Measurements from ENCODE around the gene ZNF594. TPM values are rescaled to one million over a fixed set of nuclear protein-coding genes. Genes with fewer than 3 reads are reported as not detected.
"Not testable (repeated sequence)": the region's sequence is repeated elsewhere in the genome, so short reads cannot be mapped to it uniquely, and the experiment has no call there.

The ZNF594 gene
- polyA plus RNA-seq, 1 experiment = 3.1 TPM

DNA sequence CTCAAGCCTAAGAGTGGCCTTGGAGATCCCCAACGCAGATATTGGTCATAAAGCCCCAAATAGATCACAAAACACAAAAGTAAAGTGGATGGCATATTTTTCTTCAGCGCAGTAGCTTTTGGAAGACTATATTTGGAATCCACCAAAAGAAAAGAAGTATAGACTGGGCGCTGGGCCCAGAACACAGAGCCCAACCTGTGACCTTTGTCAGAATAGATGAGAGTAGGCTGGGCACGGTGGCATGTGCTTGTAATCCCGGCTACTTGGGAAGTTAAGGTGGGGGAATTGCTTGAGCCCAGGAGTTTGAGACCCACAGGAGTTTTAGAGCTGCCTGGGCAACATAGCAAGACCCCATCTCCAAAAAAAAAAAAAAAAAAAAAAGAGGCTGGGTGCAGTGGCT is 28.4 kb upstream of the ZNF594 start:
- TF ChIP-seq, protein P1, sequence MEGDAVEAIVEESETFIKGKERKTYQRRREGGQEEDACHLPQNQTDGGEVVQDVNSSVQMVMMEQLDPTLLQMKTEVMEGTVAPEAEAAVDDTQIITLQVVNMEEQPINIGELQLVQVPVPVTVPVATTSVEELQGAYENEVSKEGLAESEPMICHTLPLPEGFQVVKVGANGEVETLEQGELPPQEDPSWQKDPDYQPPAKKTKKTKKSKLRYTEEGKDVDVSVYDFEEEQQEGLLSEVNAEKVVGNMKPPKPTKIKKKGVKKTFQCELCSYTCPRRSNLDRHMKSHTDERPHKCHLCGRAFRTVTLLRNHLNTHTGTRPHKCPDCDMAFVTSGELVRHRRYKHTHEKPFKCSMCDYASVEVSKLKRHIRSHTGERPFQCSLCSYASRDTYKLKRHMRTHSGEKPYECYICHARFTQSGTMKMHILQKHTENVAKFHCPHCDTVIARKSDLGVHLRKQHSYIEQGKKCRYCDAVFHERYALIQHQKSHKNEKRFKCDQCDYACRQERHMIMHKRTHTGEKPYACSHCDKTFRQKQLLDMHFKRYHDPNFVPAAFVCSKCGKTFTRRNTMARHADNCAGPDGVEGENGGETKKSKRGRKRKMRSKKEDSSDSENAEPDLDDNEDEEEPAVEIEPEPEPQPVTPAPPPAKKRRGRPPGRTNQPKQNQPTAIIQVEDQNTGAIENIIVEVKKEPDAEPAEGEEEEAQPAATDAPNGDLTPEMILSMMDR (IDR thresholded peaks at IDR 0.05; ENCODE audit: insufficient read depth, low read depth, low read length) = no peak
- CTCF ChIA-PET = interaction anchor here (1.0 to 2.5 kb wide), 4 partner anchors 17 to 29 kb away, joined by 3 to 10 read pairs (median 4); partner anchors contain the start of gene ZNF594

GRCh38 chr17:5219536-5219935 is 27.9 kb upstream of the ZNF594 start:
- no peak for DNase-seq (ENCODE audit: low read depth)
- Histone ChIP-seq H3K36me3 (ENCODE audit: control insufficient read depth, insufficient read depth, low read length) (peaks cover 2% of the 10 kb centered on the region; the same call in 1 of the 2 replicates), H3K27me3 (ENCODE audit: control insufficient read depth, insufficient read depth, low read length) (no peaks in the 10 kb centered on the region), H3K4me3 (ENCODE audit: low read depth, low read length) (no peak overlapping the region)
- ChIA-PET CTCF (interaction anchor here (1.0 to 2.5 kb wide), 3 partner anchors 18 to 28 kb away, joined by 3 to 10 read pairs (median 4); partner anchors contain the start of gene ZNF594), POLR2A (no interaction called here)
- TF ChIP-seq, protein P1 (IDR thresholded peaks at IDR 0.05; ENCODE audit: insufficient read depth, low read depth, low read length) = no peak

More for the DNA sequence above, 28.4 kb upstream of the ZNF594 start:
- Histone ChIP-seq H3K36me3 (ENCODE audit: control insufficient read depth, insufficient read depth, low read length) (peaks cover 2% of the 10 kb centered on the region; the same call in 1 of the 2 replicates), H3K27me3 (ENCODE audit: control insufficient read depth, insufficient read depth, low read length) (no peaks in the 10 kb centered on the region), H3K4me3 (ENCODE audit: low read depth, low read length) (no peak overlapping the region)
- POLR2A ChIA-PET = no interaction called here
- DNase-seq (ENCODE audit: low read depth) = no peak

- H3K27me3 ChIP-seq (ENCODE audit: control insufficient read depth, insufficient read depth, low read length); H3K36me3 ChIP-seq (ENCODE audit: control insufficient read depth, insufficient read depth, low read length); POLR2A ChIA-PET; DNase-seq (ENCODE audit: low read depth); H3K4me3 ChIP-seq (ENCODE audit: low read depth, low read length): not testable (repeated sequence)
- CTCF ChIA-PET = interaction anchor here (0.6 kb wide), 1 partner anchor 11 kb away, joined by 3 read pairs; no protein-coding TSS in a partner anchor
Observed at GRCh38 chr17:5217562-5217961, 25.9 kb upstream of the ZNF594 start.

- ChIA-PET CTCF (interaction anchor here (1.3 kb wide), 1 partner anchor 16 kb away, joined by 3 read pairs; no protein-coding TSS in a partner anchor), POLR2A (no interaction called here)
- Histone ChIP-seq H3K27me3 (ENCODE audit: control insufficient read depth, insufficient read depth, low read length) (no peaks in the 10 kb centered on the region), H3K36me3 (ENCODE audit: control insufficient read depth, insufficient read depth, low read length) (peaks cover 4% of the 10 kb centered on the region; the same call in 1 of the 2 replicates), H3K4me3 (ENCODE audit: low read depth, low read length) (no peak overlapping the region)
- TF ChIP-seq, protein P1 (IDR thresholded peaks at IDR 0.05; ENCODE audit: insufficient read depth, low read depth, low read length) = no peak
- DNase-seq (ENCODE audit: low read depth) = no peak
Observed at GRCh38 chr17:5211458-5211857, 19.8 kb upstream of the ZNF594 start.

DNA sequence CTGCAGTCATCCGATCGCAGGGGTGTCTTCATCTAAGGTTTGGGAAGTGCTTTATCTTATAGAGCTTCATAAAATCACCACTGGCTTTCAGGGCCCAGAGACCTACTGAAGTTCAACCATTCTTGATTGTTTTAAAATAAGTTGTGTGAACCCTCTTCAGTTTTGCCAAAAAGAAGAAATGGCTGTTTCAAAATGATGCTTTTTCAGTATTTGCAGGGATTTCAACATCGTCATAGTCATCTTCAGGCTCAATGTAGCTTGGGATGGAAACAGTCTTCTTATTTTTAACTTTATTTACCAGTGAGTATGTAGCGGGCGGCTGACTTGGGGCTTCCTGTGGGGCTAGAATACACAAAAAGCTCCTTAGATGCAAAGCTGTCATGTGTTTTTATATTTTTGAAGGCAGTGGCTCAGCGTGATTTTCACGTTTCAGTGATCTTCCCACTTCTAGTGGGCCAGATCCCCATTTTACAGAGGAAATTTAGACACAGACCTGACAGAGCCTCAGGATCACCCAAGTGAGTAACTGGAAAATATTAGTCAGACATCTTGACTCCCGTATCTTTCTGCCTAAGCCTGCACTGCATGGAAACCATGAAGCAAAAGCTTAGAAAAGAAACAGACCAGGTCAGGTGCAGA is 19.1 kb upstream of the ZNF594 start:
- Histone ChIP-seq H3K4me3 (ENCODE audit: low read depth, low read length) (no peak overlapping the region), H3K27me3 (ENCODE audit: control insufficient read depth, insufficient read depth, low read length) (no peaks in the 10 kb centered on the region), H3K36me3 (ENCODE audit: control insufficient read depth, insufficient read depth, low read length) (peaks cover 4% of the 10 kb centered on the region; the same call in 1 of the 2 replicates)
- TF ChIP-seq, protein P1 (IDR thresholded peaks at IDR 0.05; ENCODE audit: insufficient read depth, low read depth, low read length) = no peak
- POLR2A ChIA-PET = no interaction called here
- CTCF ChIA-PET = interaction anchor here (1.3 kb wide), 1 partner anchor 15 kb away, joined by 3 read pairs; no protein-coding TSS in a partner anchor
- DNase-seq (ENCODE audit: low read depth) = no peak

Measured in BJ (cell line).